Kidney (tissue), 14 donors: ENCODE results near the gene CETN2. TPM values are rescaled to one million over a fixed set of nuclear protein-coding genes. Genes with fewer than 3 reads are reported as not detected.

Experiments used
- DNase-seq, 5 donors: peaks; one replicate each; pipeline ENCODE4 v3.0.0-alpha.2; 2013 to 2020
- FAIRE-seq: peaks from 2 replicates; lab custom pipeline; 2012; peaks lifted over from hg19 to GRCh38; lab: Jason Lieb, UNC
- H3K27ac ChIP-seq, 2 donors: one replicate each; pipeline ENCODE4 v1.7.0; 2013; ENCODE audit warnings: low read depth in 2 of 2, low read length in 2 of 2, inconsistent platforms in 1 of 2
- H3K27me3 ChIP-seq: one replicate; pipeline ENCODE4 v1.7.1; 2013; ENCODE audit warnings: low read length, inconsistent platforms; ENCODE audit not compliant: control insufficient read depth, insufficient read depth
- H3K36me3 ChIP-seq, 3 donors: one replicate each; pipeline versions ENCODE4 v1.7.0 to v1.7.1; 2013; ENCODE audit warnings: low read length in 3 of 3, control low read depth in 1 of 3, inconsistent platforms in 1 of 3; ENCODE audit not compliant: insufficient read depth in 3 of 3, control insufficient read depth in 2 of 3
- H3K4me1 ChIP-seq, 3 donors: one replicate each; pipeline versions ENCODE4 v1.7.0 to v1.7.1; 2013; ENCODE audit warnings: low read length in 3 of 3, inconsistent platforms in 1 of 3, low read depth in 1 of 3; ENCODE audit not compliant: control insufficient read depth in 2 of 3, insufficient read depth in 2 of 3
- H3K4me3 ChIP-seq, 3 donors: one replicate each; pipeline versions ENCODE4 v1.7.0 to v1.8.1; 2013; ENCODE audit warnings: low read length in 3 of 3, control low read depth in 1 of 3, inconsistent platforms in 1 of 3
- H3K9ac ChIP-seq, 3 donors: one replicate each; pipeline versions ENCODE4 v1.7.0 to v1.7.1; 2013; ENCODE audit warnings: low read length in 3 of 3, control low read depth in 1 of 3, inconsistent platforms in 1 of 3
- H3K9me3 ChIP-seq, 3 donors: one replicate each; pipeline versions ENCODE4 v1.7.0 to v1.7.1; 2013; ENCODE audit warnings: low read length in 3 of 3, control low read depth in 1 of 3, inconsistent platforms in 1 of 3; ENCODE audit not compliant: control insufficient read depth in 2 of 3, insufficient read depth in 1 of 3
- CTCF ChIP-seq: IDR thresholded peaks from 3 replicates; pipeline ENCODE4 v1.5.1; 2012; ENCODE audit warnings: mild to moderate bottlenecking, moderate library complexity, borderline replicate concordance; ENCODE audit not compliant: insufficient read depth; ENCODE audit errors: extremely low read depth
- intact Hi-C: fragments of 100-400 bp; cut with DNase I; formaldehyde crosslinking; loops from one replicate; pipeline ENCODE4 v1.11.1; 2022
- polyA plus RNA-seq: library from polyadenylated mRNA; stranded (reverse); fragments of 350-450 nt; fragmentation: Illumina TruSeq; extraction: RNeasy Lipid Tissue Mini Kit (QIAGEN cat#74804); gene quantifications from one replicate; pipeline ENCODE4 v1.2.3, GENCODE V29; 2014; ENCODE audit warnings: low read depth, low replicate concordance; ENCODE audit not compliant: insufficient read depth
- total RNA-seq: library from RNA; stranded (reverse); fragmentation: NEBNext Ultra II Directional; extraction: Animal tissue kit (Norgen Biotek cat#: 25700); gene quantifications from one replicate; pipeline ENCODE4 v1.2.1, GENCODE V29; 2021
- donor health status: control.
- donor health status: control.
- donor health status: control.
- donor health status: control.
- donor health status: control.
- donor health status: DM: yes; HTN: yes; CAD: no.
- donor health status: Normal renal cell carcinoma (clear cell type).

CETN2 gene
- total and polyA plus RNA-seq, 2 donors from 2014 or later: 66.4 to 121 TPM

- DNase-seq (no peak), FAIRE-seq (no peak)
- Histone ChIP-seq H3K9ac (no peak overlapping the region), H3K4me1 (no peaks in the 10 kb centered on the region), H3K4me3 (no peak overlapping the region), H3K27me3 (no peaks in the 10 kb centered on the region), H3K27ac (no peak overlapping the region), H3K9me3 (no peaks in the 10 kb centered on the region), H3K36me3 (peaks cover 0 to 8% (median 0%) of the 10 kb centered on the region in 3 donors)
- TF ChIP-seq CTCF: no peak
- intact Hi-C loops: no loop called here
Observed at GRCh38 chrX:152845618-152846240, 15.2 kb upstream of the CETN2 start.

- no peak overlapping the region for H3K27ac ChIP-seq
- FAIRE-seq: no peak
- no peaks in the 10 kb centered on the region for H3K9me3 ChIP-seq
- H3K4me3 ChIP-seq: no peak overlapping the region
- H3K4me1 ChIP-seq: no peaks in the 10 kb centered on the region
- peaks cover 0 to 3% (median 0%) of the 10 kb centered on the region in 3 donors for H3K36me3 ChIP-seq
- DNase-seq: no peak
- TF ChIP-seq CTCF: no peak
- intact Hi-C loops: no loop called here
- H3K9ac ChIP-seq: no peak overlapping the region
- H3K27me3 ChIP-seq: no peaks in the 10 kb centered on the region
Observed at GRCh38 chrX:152844256-152844655, 13.7 kb upstream of the CETN2 start.

- Histone ChIP-seq H3K4me3 (no peak overlapping the region), H3K27me3 (no peaks in the 10 kb centered on the region), H3K36me3 (peaks cover 0 to 3% (median 0%) of the 10 kb centered on the region in 3 donors), H3K9me3 (no peaks in the 10 kb centered on the region), H3K4me1 (no peaks in the 10 kb centered on the region), H3K9ac (no peak overlapping the region), H3K27ac (no peak overlapping the region)
- no peak for TF ChIP-seq CTCF
- FAIRE-seq (no peak), DNase-seq (no peak)
- intact Hi-C loops: no loop called here
Observed at GRCh38 chrX:152843852-152844251, 13.3 kb upstream of the CETN2 start.
